Fibroblast of lung (primary cell): Measurements from ENCODE around the gene FHIT. TPM values are rescaled to one million over a fixed set of nuclear protein-coding genes. Genes with fewer than 3 reads are reported as not detected.

ENCODE experiments used
- DNase-seq, 2 donors: peaks; one replicate each; pipeline versions ENCODE4 v3.0.0 to v3.0.0-alpha.2; 2010; ENCODE audit warnings: low read depth in 2 of 2
- H2AFZ ChIP-seq: 2 replicates; pipeline ENCODE4 v1.5.1; 2012; ENCODE audit warnings: low read length, control low read depth, inconsistent platforms
- H3K27ac ChIP-seq: 2 replicates; pipeline ENCODE4 v1.5.1; 2011; ENCODE audit warnings: low read length, control low read depth; ENCODE audit not compliant: insufficient read depth
- H3K27me3 ChIP-seq: 2 replicates; pipeline ENCODE4 v1.5.1; 2011; ENCODE audit warnings: mild to moderate bottlenecking, low read length; ENCODE audit not compliant: control insufficient read depth, insufficient read depth
- H3K36me3 ChIP-seq: 2 replicates; pipeline ENCODE4 v1.5.1; 2011; ENCODE audit warnings: low read length; ENCODE audit not compliant: control insufficient read depth, insufficient read depth
- H3K4me1 ChIP-seq: 2 replicates; pipeline ENCODE4 v1.5.1; 2011; ENCODE audit warnings: low read length; ENCODE audit not compliant: control insufficient read depth, insufficient read depth; ENCODE audit errors: extremely low read depth
- H3K4me2 ChIP-seq: 2 replicates; pipeline ENCODE4 v1.5.1; 2011; ENCODE audit warnings: low read length, control low read depth; ENCODE audit not compliant: insufficient read depth; ENCODE audit errors: extremely low read depth
- H3K4me3 ChIP-seq, 4 experiments: fragments of 200-600 bp in 1 of 4; sonication (generic) in 1 of 4; replicated peaks in 1 of 4; 2 replicates each; pipeline ENCODE4 v1.5.1; 2011 to 2016; ENCODE audit warnings: low read length in 4 of 4, low read depth in 3 of 4, mild to moderate bottlenecking in 3 of 4, control low read depth in 2 of 4, inconsistent platforms in 1 of 4, mixed read lengths in 1 of 4; ENCODE audit not compliant: insufficient read depth in 1 of 4; ENCODE audit errors: control extremely low read depth in 1 of 4
- H3K79me2 ChIP-seq: 2 replicates; pipeline ENCODE4 v1.5.1; 2012; ENCODE audit warnings: mild to moderate bottlenecking, low read length, inconsistent platforms; ENCODE audit not compliant: control insufficient read depth, insufficient read depth
- H3K9ac ChIP-seq: 2 replicates; pipeline ENCODE4 v1.5.1; 2011; ENCODE audit warnings: mild to moderate bottlenecking, low read length, control low read depth; ENCODE audit not compliant: insufficient read depth
- H3K9me3 ChIP-seq: 2 replicates; pipeline ENCODE4 v1.5.1; 2012; ENCODE audit warnings: low read depth, low read length; ENCODE audit not compliant: control insufficient read depth, insufficient read depth
- H4K20me1 ChIP-seq: 2 replicates; pipeline ENCODE4 v1.5.1; 2011; ENCODE audit warnings: low read length; ENCODE audit not compliant: control insufficient read depth, insufficient read depth; ENCODE audit errors: extremely low read depth
- CTCF ChIP-seq, 2 donors: IDR thresholded peaks in 1 of 2; conservative IDR thresholded peaks in 1 of 2; 1 replicate in 1 of 2; 2 replicates in 1 of 2; pipeline ENCODE4 v1.5.1; 2011 to 2012; ENCODE audit warnings: low read length in 2 of 2, control low read depth in 1 of 2, inconsistent platforms in 1 of 2, low read depth in 1 of 2, mild to moderate bottlenecking in 1 of 2
- EZH2 ChIP-seq: IDR thresholded peaks from 2 replicates; pipeline ENCODE4 v1.5.1; 2012; ENCODE audit warnings: low read length, control low read depth, mild to moderate bottlenecking; ENCODE audit errors: missing control alignments
- polyA plus RNA-seq, 2 donors: library from polyadenylated mRNA; depleted of rRNA in 1 of 2; stranded (reverse) in 1 of 2; unstranded in 1 of 2; fragments of >200 nt; gene quantifications; 2 replicates each; pipeline ENCODE4 v1.2.1, GENCODE V29; 2011 to 2012; ENCODE audit warnings: missing spikeins in 1 of 2
- total RNA-seq: library from RNA; depleted of rRNA; stranded (reverse); fragments of >200 nt; gene quantifications from 2 replicates; pipeline ENCODE4 v1.2.1, GENCODE V29; 2014

Gene FHIT
- total and polyA plus RNA-seq, 2 donors (not counting 1 experiment from before 2014, with no cell fraction given): 0.79 to 2.1 TPM

DNA sequence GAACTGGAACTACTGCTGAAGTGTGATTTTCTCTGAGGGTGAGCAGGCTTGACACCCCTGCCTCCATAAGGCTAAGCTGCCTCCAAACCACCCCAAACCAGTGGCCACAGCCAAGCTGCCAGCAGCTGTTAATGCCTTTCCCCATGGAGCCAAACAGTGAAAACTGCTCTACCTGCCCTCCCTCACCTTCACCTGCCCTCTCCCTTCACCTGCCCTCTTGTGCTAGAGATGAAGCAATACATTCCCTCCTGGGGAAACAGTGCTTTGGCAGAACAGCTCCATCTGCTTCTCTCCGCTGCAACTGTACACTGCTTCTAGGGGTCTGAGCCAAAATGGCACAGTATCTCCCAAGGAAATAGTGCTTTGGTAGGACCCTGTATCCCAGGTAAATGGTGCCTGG is 374.1 kb downstream of the FHIT start:
- no peaks in the 10 kb centered on the region for H4K20me1 ChIP-seq
- no peak overlapping the region for H3K27ac ChIP-seq
- no peak for DNase-seq
- no peak overlapping the region for H3K4me2 ChIP-seq
- no peak overlapping the region for H2AFZ ChIP-seq
- H3K9ac ChIP-seq: no peak overlapping the region
- H3K9me3 ChIP-seq: no peaks in the 10 kb centered on the region
- no peak for TF ChIP-seq CTCF (conservative IDR thresholded peaks at IDR 0.05 in 1 of 2, IDR thresholded peaks at IDR 0.05 in 1 of 2; ENCODE audit: low read depth in 1 of 2, low read length in 2 of 2)
- TF ChIP-seq EZH2: no peak
- no peaks in the 10 kb centered on the region for H3K4me1 ChIP-seq
- no peak overlapping the region for H3K4me3 ChIP-seq
- H3K36me3 ChIP-seq: no peaks in the 10 kb centered on the region
- no peaks in the 10 kb centered on the region for H3K27me3 ChIP-seq
- no peaks in the 10 kb centered on the region for H3K79me2 ChIP-seq

DNA sequence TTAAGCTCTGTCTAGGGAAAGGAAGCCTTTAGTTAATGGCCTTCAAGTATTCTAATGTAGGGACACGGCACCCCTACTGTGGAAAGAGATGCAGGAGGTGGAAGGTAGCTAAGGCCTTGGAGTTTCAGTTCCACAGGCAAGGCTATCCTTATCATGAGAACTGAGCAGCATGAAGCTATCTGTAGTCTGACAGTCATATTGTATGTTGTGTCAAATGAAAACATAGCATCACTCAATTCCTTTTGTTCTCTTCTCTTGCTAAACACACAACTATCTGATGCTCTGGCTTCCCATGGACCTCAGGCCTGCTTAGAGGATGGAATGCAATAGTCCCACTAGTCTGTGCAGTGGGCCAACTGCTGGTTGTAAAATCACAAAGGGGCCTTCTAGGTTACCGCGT is 380.9 kb downstream of the FHIT start:
- Histone ChIP-seq H3K36me3 (no peaks in the 10 kb centered on the region), H3K4me2 (no peak overlapping the region), H3K4me1 (no peaks in the 10 kb centered on the region), H3K4me3 (no peak overlapping the region), H3K9ac (no peak overlapping the region), H2AFZ (no peak overlapping the region), H3K27me3 (no peaks in the 10 kb centered on the region), H3K79me2 (no peaks in the 10 kb centered on the region), H3K9me3 (no peaks in the 10 kb centered on the region), H4K20me1 (no peaks in the 10 kb centered on the region), H3K27ac (no peak overlapping the region)
- TF ChIP-seq CTCF (conservative IDR thresholded peaks at IDR 0.05 in 1 of 2, IDR thresholded peaks at IDR 0.05 in 1 of 2; ENCODE audit: low read depth in 1 of 2, low read length in 2 of 2): no peak
- no peak for TF ChIP-seq EZH2
- DNase-seq: no peak

- DNase-seq: no peak
- Histone ChIP-seq H3K4me1 (no peaks in the 10 kb centered on the region), H3K36me3 (no peaks in the 10 kb centered on the region), H3K27ac (no peak overlapping the region), H4K20me1 (no peaks in the 10 kb centered on the region), H3K9me3 (no peaks in the 10 kb centered on the region), H3K27me3 (no peaks in the 10 kb centered on the region), H2AFZ (no peak overlapping the region), H3K9ac (no peak overlapping the region), H3K79me2 (no peaks in the 10 kb centered on the region), H3K4me3 (no peak overlapping the region), H3K4me2 (no peak overlapping the region)
- TF ChIP-seq EZH2 (no peak), CTCF (conservative IDR thresholded peaks at IDR 0.05 in 1 of 2, IDR thresholded peaks at IDR 0.05 in 1 of 2; ENCODE audit: low read depth in 1 of 2, low read length in 2 of 2) (no peak)
Observed at GRCh38 chr3:60867200-60867599, 384.1 kb downstream of the FHIT start.
